ENCODE measurements around the gene PCYT2. TPM values are rescaled to one million over a fixed set of nuclear protein-coding genes. Genes with fewer than 3 reads are reported as not detected.

The PCYT2 gene
- total and polyA plus RNA-seq, 9 of the 15 experiments (the other 6 are each of a cell fraction or from before 2014, with no cell fraction given): 0.92 to 134 (median 82.5) TPM

DNA sequence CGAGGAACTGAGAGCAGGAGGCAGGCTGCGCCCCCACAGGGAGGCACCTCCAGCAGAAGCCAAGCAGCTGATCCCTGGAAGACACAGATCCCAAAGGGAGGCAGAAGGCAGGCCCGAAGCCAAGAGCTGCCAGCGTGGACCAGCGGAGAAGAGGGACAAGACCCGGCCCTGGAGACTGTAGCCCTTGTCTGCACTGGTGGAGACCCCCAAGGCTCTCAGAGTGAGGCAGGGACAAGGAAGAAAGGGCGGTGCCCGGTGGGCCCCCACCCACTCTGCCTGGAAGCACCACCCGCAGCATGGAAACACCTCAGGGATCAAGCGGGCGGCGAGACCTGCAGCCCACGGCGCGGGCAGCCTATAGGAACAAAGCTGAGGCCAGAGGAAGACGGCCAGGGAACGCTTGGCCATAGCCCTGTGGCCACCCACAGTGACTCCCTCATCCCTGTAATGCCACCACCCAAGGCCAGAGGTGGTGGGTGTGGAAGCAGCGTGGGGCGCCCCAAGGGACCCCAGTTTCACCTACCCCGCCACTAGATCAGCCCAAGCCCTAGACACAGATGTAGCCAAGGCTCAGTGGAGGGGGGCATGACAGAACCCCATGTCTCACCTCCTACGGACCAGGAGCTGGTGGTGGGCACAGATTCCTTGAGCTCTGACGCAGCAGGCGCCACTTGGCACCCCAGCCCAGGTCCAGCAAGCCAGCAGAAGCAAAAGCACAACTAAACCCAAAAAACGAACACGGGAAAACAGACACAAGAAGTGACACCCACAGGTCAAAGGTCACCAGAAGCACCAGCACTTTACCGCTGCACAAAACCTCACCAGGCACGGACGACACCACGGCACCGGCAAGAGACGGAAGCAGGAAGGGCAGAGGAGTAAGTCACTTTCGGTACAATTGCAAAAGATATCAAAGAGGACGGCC lies 9.7 kb upstream of the PCYT2 start (continued):
- TF ChIP-seq, protein P1, sequence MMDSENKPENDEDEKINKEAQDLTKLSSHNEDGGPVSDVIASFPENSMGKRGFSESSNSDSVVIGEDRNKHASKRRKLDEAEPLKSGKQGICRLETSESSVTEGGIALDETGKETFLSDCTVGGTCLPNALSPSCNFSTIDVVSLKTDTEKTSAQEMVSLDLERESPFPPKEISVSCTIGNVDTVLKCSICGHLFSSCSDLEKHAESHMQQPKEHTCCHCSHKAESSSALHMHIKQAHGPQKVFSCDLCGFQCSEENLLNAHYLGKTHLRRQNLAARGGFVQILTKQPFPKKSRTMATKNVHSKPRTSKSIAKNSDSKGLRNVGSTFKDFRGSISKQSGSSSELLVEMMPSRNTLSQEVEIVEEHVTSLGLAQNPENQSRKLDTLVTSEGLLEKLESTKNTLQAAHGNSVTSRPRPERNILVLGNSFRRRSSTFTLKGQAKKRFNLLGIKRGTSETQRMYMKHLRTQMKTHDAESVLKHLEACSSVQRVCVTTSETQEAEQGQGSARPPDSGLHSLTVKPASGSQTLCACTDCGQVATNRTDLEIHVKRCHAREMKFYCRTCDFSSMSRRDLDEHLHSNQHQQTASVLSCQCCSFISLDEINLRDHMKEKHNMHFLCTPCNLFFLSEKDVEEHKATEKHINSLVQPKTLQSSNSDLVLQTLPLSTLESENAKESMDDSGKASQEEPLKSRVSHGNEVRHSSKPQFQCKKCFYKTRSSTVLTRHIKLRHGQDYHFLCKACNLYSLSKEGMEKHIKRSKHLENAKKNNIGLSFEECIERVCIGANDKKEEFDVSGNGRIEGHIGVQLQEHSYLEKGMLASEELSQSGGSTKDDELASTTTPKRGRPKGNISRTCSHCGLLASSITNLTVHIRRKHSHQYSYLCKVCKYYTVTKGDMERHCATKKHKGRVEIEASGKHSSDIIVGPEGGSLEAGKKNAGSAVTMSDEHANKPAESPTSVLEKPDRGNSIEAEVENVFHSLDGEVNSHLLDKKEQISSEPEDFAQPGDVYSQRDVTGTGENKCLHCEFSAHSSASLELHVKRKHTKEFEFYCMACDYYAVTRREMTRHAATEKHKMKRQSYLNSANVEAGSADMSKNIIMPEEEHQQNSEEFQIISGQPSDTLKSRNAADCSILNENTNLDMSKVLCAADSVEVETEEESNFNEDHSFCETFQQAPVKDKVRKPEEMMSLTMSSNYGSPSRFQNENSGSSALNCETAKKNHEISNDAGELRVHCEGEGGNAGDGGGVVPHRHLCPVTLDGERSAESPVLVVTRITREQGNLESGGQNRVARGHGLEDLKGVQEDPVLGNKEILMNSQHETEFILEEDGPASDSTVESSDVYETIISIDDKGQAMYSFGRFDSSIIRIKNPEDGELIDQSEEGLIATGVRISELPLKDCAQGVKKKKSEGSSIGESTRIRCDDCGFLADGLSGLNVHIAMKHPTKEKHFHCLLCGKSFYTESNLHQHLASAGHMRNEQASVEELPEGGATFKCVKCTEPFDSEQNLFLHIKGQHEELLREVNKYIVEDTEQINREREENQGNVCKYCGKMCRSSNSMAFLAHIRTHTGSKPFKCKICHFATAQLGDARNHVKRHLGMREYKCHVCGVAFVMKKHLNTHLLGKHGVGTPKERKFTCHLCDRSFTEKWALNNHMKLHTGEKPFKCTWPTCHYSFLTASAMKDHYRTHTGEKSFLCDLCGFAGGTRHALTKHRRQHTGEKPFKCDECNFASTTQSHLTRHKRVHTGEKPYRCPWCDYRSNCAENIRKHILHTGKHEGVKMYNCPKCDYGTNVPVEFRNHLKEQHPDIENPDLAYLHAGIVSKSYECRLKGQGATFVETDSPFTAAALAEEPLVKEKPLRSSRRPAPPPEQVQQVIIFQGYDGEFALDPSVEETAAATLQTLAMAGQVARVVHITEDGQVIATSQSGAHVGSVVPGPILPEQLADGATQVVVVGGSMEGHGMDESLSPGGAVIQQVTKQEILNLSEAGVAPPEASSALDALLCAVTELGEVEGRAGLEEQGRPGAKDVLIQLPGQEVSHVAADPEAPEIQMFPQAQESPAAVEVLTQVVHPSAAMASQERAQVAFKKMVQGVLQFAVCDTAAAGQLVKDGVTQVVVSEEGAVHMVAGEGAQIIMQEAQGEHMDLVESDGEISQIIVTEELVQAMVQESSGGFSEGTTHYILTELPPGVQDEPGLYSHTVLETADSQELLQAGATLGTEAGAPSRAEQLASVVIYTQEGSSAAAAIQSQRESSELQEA (IDR thresholded peaks at IDR 0.05; ENCODE audit: low read depth): no peak
- TF ChIP-seq ZZZ3 (IDR thresholded peaks at IDR 0.05) (no peak), ZNF124 (CRISPR knock-in tag; IDR thresholded peaks at IDR 0.05) (no peak), OTX1 (CRISPR knock-in tag; IDR thresholded peaks at IDR 0.05) (no peak), ZFP30 (CRISPR knock-in tag; IDR thresholded peaks at IDR 0.05; ENCODE audit: borderline replicate concordance) (no peak), NUFIP1 (IDR thresholded peaks at IDR 0.05; ENCODE audit: partially characterized antibody) (no peak), TAF15 (IDR thresholded peaks at IDR 0.05; ENCODE audit: low read depth, low read length) (no peak), ADNP (tag; IDR thresholded peaks at IDR 0.05) (no peak), KDM1A (IDR thresholded peaks at IDR 0.05) (no peak), ZNF584 (CRISPR knock-in tag; IDR thresholded peaks at IDR 0.05; ENCODE audit: low read depth) (no peak)
- TF ChIP-seq, protein P2, sequence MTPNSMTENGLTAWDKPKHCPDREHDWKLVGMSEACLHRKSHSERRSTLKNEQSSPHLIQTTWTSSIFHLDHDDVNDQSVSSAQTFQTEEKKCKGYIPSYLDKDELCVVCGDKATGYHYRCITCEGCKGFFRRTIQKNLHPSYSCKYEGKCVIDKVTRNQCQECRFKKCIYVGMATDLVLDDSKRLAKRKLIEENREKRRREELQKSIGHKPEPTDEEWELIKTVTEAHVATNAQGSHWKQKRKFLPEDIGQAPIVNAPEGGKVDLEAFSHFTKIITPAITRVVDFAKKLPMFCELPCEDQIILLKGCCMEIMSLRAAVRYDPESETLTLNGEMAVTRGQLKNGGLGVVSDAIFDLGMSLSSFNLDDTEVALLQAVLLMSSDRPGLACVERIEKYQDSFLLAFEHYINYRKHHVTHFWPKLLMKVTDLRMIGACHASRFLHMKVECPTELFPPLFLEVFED (CRISPR knock-in tag; conservative IDR thresholded peaks at IDR 0.05): no peak
- TF ChIP-seq, protein P3, sequence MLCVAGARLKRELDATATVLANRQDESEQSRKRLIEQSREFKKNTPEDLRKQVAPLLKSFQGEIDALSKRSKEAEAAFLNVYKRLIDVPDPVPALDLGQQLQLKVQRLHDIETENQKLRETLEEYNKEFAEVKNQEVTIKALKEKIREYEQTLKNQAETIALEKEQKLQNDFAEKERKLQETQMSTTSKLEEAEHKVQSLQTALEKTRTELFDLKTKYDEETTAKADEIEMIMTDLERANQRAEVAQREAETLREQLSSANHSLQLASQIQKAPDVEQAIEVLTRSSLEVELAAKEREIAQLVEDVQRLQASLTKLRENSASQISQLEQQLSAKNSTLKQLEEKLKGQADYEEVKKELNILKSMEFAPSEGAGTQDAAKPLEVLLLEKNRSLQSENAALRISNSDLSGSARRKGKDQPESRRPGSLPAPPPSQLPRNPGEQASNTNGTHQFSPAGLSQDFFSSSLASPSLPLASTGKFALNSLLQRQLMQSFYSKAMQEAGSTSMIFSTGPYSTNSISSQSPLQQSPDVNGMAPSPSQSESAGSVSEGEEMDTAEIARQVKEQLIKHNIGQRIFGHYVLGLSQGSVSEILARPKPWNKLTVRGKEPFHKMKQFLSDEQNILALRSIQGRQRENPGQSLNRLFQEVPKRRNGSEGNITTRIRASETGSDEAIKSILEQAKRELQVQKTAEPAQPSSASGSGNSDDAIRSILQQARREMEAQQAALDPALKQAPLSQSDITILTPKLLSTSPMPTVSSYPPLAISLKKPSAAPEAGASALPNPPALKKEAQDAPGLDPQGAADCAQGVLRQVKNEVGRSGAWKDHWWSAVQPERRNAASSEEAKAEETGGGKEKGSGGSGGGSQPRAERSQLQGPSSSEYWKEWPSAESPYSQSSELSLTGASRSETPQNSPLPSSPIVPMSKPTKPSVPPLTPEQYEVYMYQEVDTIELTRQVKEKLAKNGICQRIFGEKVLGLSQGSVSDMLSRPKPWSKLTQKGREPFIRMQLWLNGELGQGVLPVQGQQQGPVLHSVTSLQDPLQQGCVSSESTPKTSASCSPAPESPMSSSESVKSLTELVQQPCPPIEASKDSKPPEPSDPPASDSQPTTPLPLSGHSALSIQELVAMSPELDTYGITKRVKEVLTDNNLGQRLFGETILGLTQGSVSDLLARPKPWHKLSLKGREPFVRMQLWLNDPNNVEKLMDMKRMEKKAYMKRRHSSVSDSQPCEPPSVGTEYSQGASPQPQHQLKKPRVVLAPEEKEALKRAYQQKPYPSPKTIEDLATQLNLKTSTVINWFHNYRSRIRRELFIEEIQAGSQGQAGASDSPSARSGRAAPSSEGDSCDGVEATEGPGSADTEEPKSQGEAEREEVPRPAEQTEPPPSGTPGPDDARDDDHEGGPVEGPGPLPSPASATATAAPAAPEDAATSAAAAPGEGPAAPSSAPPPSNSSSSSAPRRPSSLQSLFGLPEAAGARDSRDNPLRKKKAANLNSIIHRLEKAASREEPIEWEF (CRISPR knock-in tag; IDR thresholded peaks at IDR 0.05): no peak
